ENCODE data around the gene KIF19.

- TF ChIP-seq CTCF (IDR thresholded peaks at IDR 0.05) (no peak), EZH2 (IDR thresholded peaks at IDR 0.05; ENCODE audit: borderline replicate concordance, insufficient read depth, low read depth, low read length, poor library complexity, severe bottlenecking) (no peak)
Measured at GRCh38 chr17:74354561-74354960, 28.5 kb downstream of the KIF19 start.

Data from B cell (primary cell).